Effector memory CD8-positive, alpha-beta T cell (primary cell): ENCODE results near the gene SEMA3F.
A peak's percentile ranks its signal among the peaks of the same experiment; 100 is the strongest.

Experiments used
- ATAC-seq: fragments of 150-1000 bp; cut with Tn5 transposase; replicated peaks from 2 replicates; pipeline ENCODE4 v1.10.0; 2021; ENCODE audit warnings: mild to moderate bottlenecking, moderate library complexity
- DNase-seq, 3 experiments: peaks; one replicate each; pipeline ENCODE4 v3.0.0; 2021
- H3K27ac Mint-ChIP-seq, 2 donors: one replicate each; pipeline ENCODE4 v1.8.0; 2022; ENCODE audit warnings: mild to moderate bottlenecking in 2 of 2, mixed read lengths in 2 of 2, moderate library complexity in 2 of 2
- H3K27me3 Mint-ChIP-seq, 2 donors: one replicate each; pipeline ENCODE4 v1.8.0; 2022; ENCODE audit warnings: mixed read lengths in 2 of 2
- H3K36me3 Mint-ChIP-seq: one replicate; pipeline ENCODE4 v1.8.0; 2022; ENCODE audit warnings: mild to moderate bottlenecking, moderate library complexity, mixed read lengths; ENCODE audit not compliant: insufficient read depth
- H3K4me1 Mint-ChIP-seq, 2 donors: one replicate each; pipeline ENCODE4 v1.8.0; 2022; ENCODE audit warnings: low read depth in 2 of 2, mixed read lengths in 2 of 2
- H3K4me3 Mint-ChIP-seq, 2 donors: one replicate each; pipeline ENCODE4 v1.8.0; 2022; ENCODE audit warnings: mild to moderate bottlenecking in 2 of 2, mixed read lengths in 2 of 2, moderate library complexity in 2 of 2
- H3K9me3 Mint-ChIP-seq, 2 donors: one replicate each; pipeline ENCODE4 v1.8.0; 2022; ENCODE audit warnings: mixed read lengths in 2 of 2
- total RNA-seq, 9 experiments: gene quantifications; one replicate each; lab custom pipeline; 2026; lab: John Stamatoyannopoulos, UW

Gene SEMA3F
- 0 to 0.72 (median 0.12) reads per million in 9 experiments for total RNA-seq

DNA sequence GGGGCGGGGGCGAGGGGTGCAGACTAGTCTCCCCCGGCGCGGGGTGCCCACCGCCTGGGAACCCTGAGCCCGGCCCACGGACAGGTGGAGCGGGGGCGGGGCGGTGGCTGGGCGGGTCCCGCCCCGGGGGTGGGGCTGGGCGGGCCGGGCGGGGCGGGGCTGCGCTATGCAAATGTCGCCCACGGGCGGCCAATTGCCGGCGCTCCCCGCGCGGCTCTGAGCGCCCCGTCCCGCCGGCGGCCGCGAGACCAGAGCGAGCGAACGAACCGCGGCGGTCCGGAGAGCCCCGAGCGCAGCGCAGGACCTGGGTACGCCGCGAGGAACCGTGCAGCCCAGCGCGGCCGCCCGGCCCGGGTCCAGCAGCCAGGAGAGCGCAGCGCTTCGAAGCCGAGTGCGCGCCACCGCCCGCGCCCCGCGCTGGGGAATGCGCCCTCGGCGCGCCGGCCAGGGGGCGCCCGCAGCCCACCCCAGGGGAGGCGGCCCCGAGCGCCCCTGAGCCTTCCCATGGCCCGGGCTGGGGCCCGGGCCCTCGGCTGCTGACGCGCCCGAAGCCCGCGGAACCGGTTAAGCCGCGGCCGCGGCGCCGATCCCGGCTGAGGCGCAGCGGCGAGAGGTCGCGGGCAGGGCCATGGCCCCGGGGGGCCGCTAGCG is at the start of gene SEMA3F:
Gene SEMA3F (plus strand): TSS at position 485 of the 651 bp plus-strand sequence. CDS start 4,299 bp downstream, outside the sequence.
- H3K36me3 Mint-ChIP-seq, result no peaks in the 10 kb centered on the region
- ATAC-seq, result peak; percentile 90

DNA sequence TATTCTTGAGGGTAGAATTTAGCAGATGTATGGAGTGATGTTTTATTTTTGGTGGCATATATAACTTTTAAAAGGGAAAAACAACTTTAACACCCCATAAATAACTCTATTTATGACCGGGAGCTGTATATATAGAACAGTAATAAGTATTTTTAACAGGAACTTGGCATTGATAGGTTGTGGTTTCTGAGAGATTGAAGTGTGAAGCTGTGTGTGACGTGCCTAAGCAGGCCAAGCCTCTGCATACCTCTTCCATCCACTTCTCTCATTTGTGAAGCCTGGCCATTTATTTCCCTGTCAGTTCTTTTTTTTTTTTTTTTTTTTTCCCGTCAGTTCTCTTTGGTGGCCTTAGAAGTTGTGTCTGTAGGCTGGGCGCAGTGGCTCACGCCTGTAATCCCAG is 43.4 kb upstream of the SEMA3F start:
- Mint-ChIP-seq H3K4me3 (peak overlapping the region in 1 of 2 donors; percentile 56), H3K27me3 (no peaks in the 10 kb centered on the region), H3K27ac (peak overlapping the region; percentile 39 to 92), H3K4me1 (peaks cover 3 to 13% of the 10 kb centered on the region in 2 donors), H3K36me3 (peaks cover 100% of the 10 kb centered on the region), H3K9me3 (no peaks in the 10 kb centered on the region)
- no peak for DNase-seq
- ATAC-seq, result peak; percentile 90

More for the DNA sequence above, at the start of gene SEMA3F:
- Mint-ChIP-seq H3K9me3 (no peaks in the 10 kb centered on the region), H3K27me3 (peaks cover 35 to 71% of the 10 kb centered on the region in 2 donors), H3K4me1 (peaks cover 12 to 14% of the 10 kb centered on the region in 2 donors), H3K27ac (peak within 1 kb of the TSS in 1 of 2 donors; percentile 75), H3K4me3 (peak within 1 kb of the TSS; percentile 84 to 85)
- peak; percentile 42 to 58 (median 42) for DNase-seq

DNA sequence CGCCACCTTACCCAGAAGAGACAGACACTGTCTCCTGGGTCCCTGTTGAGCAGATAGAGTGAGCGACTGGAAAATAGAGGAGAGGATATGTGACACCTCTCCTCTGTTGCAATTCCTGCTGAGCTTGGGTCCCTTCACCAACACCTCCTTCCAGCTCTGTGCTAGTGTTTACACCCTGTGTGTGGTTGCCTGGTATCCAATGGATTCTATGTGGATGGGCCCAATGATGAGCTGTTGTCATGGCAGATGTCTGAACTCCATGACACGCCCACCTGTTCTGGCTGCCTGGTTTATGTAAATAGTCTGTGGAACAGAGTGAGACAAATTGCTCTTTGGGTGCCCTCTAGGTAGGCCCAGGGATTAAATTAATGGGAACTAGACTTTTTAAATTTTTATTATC is 42.7 kb upstream of the SEMA3F start:
- Mint-ChIP-seq H3K36me3 (peaks cover 100% of the 10 kb centered on the region), H3K27me3 (no peaks in the 10 kb centered on the region), H3K4me3 (no peak overlapping the region), H3K4me1 (peaks cover 3 to 13% of the 10 kb centered on the region in 2 donors), H3K27ac (peak overlapping the region; percentile 9 to 39), H3K9me3 (no peaks in the 10 kb centered on the region)
- no peak for DNase-seq
- ATAC-seq, result peak; percentile 14

DNA sequence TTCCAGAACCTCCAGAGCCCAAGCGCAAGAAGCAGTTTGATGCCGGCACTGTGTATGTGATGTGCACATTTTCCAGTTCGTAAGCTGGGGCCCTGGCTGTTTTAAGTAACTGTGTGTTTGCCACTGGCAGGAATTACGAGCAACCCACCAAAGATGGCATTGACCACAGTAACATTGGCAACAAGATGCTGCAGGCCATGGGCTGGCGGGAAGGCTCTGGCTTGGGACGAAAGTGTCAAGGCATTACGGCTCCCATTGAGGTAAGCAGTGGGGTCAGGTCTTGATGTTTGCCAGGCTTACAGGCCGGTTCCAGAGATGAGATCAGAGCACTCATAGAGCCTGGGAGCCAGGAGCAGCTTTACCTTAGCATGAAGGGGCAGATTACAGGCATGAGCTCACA is 38.0 kb upstream of the SEMA3F start:
- DNase-seq (no peak), ATAC-seq (no peak)
- Mint-ChIP-seq H3K4me3 (no peak overlapping the region), H3K4me1 (peaks cover 0 to 3% of the 10 kb centered on the region in 2 donors), H3K27me3 (no peaks in the 10 kb centered on the region), H3K36me3 (peaks cover 90% of the 10 kb centered on the region), H3K27ac (no peak overlapping the region), H3K9me3 (no peaks in the 10 kb centered on the region)

DNA sequence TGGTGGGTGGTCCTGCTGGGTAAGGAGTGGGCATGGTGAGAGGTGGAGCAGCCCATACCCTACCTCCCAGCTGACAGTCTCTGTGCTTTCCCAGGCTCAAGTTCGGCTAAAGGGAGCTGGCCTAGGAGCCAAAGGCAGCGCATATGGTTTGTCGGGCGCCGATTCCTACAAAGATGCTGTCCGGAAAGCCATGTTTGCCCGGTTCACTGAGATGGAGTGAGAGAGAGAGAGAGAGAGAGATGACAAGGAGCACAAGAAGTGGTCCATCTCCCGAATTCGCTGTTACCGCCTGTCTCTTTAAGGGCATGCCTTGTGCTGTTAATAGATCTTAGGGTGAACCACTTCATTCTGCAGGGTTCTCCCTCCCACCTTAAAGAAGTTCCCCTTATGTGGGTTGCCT is 36.9 kb upstream of the SEMA3F start:
- peaks cover 0 to 4% of the 10 kb centered on the region in 2 donors for H3K4me1 Mint-ChIP-seq
- ATAC-seq (no peak), DNase-seq (no peak)
- H3K36me3 Mint-ChIP-seq, result peaks cover 81% of the 10 kb centered on the region
- H3K27ac Mint-ChIP-seq, result peak overlapping the region in 1 of 2 donors; percentile 69
- no peak overlapping the region for H3K4me3 Mint-ChIP-seq
- H3K9me3 Mint-ChIP-seq, result no peaks in the 10 kb centered on the region
- no peaks in the 10 kb centered on the region for H3K27me3 Mint-ChIP-seq

DNA sequence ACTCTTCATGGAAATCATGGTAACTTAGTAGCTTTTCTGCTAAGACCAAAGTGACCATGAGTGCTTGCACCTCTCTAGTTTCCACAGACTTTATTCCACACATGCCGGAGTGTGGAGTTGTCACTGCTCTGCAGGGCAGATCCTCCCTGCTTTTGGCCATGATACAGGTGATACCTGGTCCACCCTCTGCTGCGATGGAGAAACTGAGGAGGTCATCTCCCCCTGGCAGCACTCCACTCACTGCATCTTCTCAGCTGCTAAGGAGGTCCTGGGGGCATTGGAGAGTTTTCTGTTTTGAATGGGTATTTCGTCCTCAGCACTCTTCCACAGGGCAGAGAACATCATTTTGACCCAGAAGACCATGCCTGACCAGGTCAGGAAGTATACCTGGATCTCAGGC is 35.3 kb upstream of the SEMA3F start:
- ATAC-seq (no peak), DNase-seq (no peak)
- H3K27ac Mint-ChIP-seq, result no peak overlapping the region
- peaks cover 66% of the 10 kb centered on the region for H3K36me3 Mint-ChIP-seq
- no peaks in the 10 kb centered on the region for H3K9me3 Mint-ChIP-seq
- H3K4me3 Mint-ChIP-seq, result no peak overlapping the region
- peaks cover 0 to 4% of the 10 kb centered on the region in 2 donors for H3K4me1 Mint-ChIP-seq
- H3K27me3 Mint-ChIP-seq, result no peaks in the 10 kb centered on the region

DNA sequence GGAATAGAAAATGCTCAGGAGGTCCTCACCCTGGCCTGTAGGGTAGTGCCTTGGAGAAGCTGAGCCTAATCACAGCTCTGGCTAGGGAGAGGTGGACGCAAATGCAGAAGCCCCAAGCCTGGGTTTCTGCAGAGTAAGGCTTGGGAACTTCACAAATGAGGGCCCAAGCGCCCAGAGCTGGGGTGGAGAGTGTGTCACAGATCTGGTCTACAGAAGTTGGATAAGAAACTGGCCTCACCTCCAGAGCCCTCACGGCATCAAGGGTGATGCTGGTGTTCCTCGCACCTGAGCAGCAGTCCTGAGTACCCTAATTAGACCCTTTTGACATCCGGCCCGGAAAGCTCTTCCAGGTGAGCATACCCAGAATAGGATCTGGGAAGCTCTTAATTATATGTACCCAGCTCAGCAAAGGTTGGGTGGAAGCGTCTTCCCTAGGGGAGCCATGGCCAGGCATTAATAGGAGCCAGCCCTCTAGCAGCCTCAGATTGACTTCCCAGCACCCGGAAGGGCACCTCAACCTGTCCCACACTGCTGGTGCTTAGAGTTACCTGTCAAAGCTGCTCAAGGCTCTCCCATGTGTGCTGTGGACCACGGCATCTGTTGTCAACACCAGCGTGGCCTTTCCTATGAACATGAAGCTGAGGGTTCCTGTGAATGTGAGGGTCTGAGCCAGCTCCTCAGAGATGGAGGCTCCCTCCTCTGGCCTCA is 34.6 kb upstream of the SEMA3F start:
- peaks cover 61% of the 10 kb centered on the region for H3K36me3 Mint-ChIP-seq
- ATAC-seq (no peak), DNase-seq (no peak)
- H3K27me3 Mint-ChIP-seq, result no peaks in the 10 kb centered on the region
- peaks cover 0 to 3% of the 10 kb centered on the region in 2 donors for H3K4me1 Mint-ChIP-seq
- H3K27ac Mint-ChIP-seq, result peak overlapping the region in 1 of 2 donors; percentile 44
- H3K4me3 Mint-ChIP-seq, result no peak overlapping the region
- no peaks in the 10 kb centered on the region for H3K9me3 Mint-ChIP-seq

DNA sequence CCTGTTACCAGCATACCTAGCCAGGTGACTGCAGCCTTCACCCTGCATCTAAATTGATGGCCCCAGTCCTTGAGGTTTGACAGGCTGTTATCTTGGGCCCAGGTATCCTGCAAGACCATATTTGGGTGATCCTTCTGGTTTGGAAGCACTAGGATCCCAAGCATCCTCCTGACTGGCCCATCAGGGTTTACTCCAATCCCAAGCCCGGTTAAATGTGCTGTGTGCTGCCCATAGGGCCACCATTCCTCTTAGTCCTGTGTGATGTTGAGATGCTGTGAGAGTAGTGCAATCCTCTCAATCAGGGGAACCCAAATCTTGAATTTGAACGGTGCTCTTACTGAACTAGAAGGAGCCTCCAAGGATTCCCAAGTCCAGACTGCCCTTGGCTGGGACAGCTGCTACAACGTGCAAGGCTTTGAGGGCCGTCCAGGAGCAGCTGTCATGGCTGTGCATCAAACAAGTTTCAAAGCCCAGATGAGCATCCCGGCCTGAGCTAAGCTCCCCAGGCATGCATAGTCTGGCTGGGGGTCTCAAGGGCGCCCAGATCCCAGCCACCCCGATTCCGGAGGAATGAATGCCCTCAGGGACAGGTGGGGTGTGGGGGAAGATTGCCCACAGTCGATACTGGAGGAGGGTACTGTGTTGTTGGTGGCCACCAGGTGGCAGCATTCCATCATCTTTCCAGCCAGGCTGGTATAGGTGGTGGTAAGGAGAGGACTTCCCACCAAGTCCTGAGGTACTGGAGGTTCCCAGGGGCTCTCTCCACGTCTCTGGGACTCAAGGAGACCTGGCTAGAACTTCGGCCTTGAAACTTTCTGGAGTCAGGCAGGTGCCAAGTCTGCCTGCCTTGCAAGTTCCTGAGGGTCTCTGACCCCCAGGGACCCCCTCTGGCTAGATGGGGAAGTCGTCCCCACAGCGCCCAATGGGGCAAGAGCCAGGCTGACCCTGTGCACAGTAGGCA is 33.8 kb upstream of the SEMA3F start:
- no peaks in the 10 kb centered on the region for H3K9me3 Mint-ChIP-seq
- ATAC-seq (peak; percentile 92), DNase-seq (peak; percentile 60 to 65 (median 61))
- H3K36me3 Mint-ChIP-seq, result peaks cover 58% of the 10 kb centered on the region
- H3K27ac Mint-ChIP-seq, result peak overlapping the region; percentile 15 to 44
- H3K4me3 Mint-ChIP-seq, result no peak overlapping the region
- peaks cover 0 to 3% of the 10 kb centered on the region in 2 donors for H3K4me1 Mint-ChIP-seq
- H3K27me3 Mint-ChIP-seq, result no peaks in the 10 kb centered on the region

DNA sequence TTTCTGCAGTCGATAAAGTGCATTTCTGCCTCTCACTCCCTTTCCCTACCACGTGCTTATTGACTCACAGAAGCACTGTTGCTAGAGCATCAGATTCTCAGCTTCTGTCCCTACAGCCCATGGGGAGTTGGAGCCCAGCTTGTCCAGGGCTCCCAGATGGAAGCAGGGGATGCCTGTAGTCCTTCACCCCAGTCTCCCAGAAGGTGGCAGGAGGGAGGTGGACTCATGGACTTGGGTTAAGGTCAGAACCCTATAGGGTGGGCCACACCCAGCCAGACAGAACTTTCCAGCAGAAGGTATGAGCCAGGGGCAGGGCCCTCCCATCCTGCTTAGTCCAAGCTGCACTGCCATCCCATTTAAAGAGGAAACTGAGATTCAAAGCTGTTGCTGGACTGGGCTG is 33.1 kb upstream of the SEMA3F start:
- Mint-ChIP-seq H3K27me3 (no peaks in the 10 kb centered on the region), H3K4me1 (peaks cover 0 to 3% of the 10 kb centered on the region in 2 donors), H3K27ac (peak overlapping the region; percentile 35 to 62), H3K36me3 (peaks cover 55% of the 10 kb centered on the region), H3K9me3 (no peaks in the 10 kb centered on the region), H3K4me3 (peak overlapping the region in 1 of 2 donors; percentile 1)
- no peak for ATAC-seq
- DNase-seq, result no peak

DNA sequence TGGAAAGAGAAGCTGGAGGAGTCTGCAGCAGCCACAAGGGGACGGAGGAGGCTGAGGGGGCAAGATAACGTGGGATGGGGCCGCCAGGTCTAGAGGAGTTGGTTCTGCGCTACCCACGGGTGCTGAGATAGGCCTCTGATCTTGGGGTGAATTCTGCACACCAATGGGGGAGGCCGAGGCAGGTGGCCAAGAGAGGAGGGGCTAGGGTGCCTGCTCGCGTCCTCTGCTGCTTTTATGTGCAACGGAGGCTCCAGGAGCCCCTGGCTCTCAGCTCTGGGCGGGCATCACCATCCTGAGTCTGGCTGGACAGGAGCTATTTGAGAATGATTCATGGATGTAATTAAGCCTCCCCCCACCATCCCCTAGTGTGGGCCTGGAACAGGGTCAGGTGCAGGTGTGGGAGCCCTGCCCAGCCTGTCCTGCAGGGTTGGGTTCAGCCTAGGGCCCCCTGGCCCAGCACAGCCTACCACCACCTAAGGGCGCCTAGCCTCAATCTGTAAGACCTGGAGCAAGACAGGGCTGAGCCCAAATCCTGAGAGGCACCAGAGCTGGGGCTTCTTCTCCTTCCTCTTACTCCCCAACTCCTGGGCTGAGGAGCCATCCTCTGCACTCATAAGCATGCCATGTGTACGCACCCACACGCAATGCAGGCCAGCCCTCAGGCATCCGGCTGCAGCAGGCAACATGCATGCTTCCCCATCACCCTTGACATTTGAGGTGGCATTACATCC is 32.3 kb upstream of the SEMA3F start:
- peak overlapping the region in 1 of 2 donors; percentile 1 for H3K4me3 Mint-ChIP-seq
- no peaks in the 10 kb centered on the region for H3K9me3 Mint-ChIP-seq
- peaks cover 0 to 3% of the 10 kb centered on the region in 2 donors for H3K4me1 Mint-ChIP-seq
- no peak for DNase-seq
- peaks cover 52% of the 10 kb centered on the region for H3K36me3 Mint-ChIP-seq
- peak overlapping the region; percentile 35 to 62 for H3K27ac Mint-ChIP-seq
- no peaks in the 10 kb centered on the region for H3K27me3 Mint-ChIP-seq
- ATAC-seq, result no peak

DNA sequence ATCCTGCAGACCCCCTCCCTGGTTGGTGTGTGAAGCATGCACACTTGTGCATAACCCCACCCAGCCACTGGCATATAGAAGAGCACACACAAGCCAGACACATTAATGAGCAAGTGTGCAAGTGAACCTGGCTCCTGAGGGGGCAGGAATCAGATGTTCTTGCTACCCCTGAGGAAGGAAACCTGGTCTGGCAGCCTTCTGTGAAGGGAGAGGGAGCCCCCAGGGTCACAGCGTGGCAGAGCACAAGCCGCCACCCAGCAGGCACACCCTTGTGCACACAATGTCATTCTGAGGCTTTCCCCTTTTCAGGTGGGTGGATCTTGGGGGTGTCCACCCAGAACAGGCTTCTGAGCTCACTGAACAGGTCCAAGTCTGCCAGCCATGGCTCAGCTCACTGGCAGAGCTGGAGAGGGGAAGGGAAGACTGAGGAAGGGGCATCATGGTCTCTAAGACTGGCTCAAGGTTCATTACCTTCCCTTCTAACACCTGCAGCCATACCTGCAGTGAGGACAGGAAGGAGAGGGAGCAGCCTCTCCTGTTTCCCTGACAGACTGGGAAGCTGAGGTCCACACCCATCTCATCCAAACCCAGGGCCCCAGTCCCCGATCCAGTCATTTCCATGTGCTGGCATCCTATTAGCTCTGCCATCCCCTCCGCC is 31.6 kb upstream of the SEMA3F start:
- no peak overlapping the region for H3K4me3 Mint-ChIP-seq
- H3K4me1 Mint-ChIP-seq, result peaks cover 0 to 3% of the 10 kb centered on the region in 2 donors
- DNase-seq (no peak), ATAC-seq (no peak)
- H3K9me3 Mint-ChIP-seq, result no peaks in the 10 kb centered on the region
- no peaks in the 10 kb centered on the region for H3K27me3 Mint-ChIP-seq
- peak overlapping the region in 1 of 2 donors; percentile 49 for H3K27ac Mint-ChIP-seq
- H3K36me3 Mint-ChIP-seq, result peaks cover 48% of the 10 kb centered on the region

DNA sequence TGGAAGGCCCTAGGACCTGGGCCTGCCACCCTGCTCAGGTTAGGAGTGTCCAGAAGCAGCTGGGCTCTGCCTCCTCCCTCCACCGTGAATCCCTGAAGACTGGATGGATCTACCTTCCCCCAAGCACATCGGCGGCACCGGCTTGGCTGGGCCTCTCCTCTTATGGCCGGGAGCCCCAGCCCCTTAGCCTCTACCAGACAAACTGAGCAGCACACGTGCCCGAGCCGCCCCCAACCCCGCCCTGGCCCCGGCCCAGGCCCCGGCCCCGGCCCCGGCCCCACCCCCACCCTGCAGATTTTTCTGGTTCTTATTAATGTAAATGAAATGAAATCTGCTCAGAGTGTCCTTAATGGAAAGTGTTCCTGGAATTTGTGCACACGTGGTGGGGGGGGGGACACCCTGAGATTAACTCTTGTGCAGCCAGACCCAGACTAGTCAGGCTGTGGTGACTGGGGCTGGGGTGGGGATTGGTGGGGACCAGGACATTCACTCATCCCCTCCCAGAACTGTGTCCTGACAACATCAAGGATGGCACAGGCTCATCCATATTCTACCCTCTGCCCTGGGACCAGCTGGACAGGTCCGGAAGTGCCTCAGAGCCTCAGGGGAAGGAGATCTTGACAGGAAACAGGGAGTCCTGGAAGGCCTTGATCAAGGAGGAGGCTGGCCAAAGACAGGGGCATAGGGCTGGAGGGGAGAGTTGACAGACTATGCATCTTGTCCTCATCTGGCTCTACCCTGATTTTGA is 30.9 kb upstream of the SEMA3F start:
- no peaks in the 10 kb centered on the region for H3K27me3 Mint-ChIP-seq
- peak overlapping the region in 1 of 2 donors; percentile 49 for H3K27ac Mint-ChIP-seq
- no peak for DNase-seq
- H3K36me3 Mint-ChIP-seq, result peaks cover 47% of the 10 kb centered on the region
- no peak for ATAC-seq
- peaks cover 0 to 3% of the 10 kb centered on the region in 2 donors for H3K4me1 Mint-ChIP-seq
- H3K4me3 Mint-ChIP-seq, result no peak overlapping the region
- H3K9me3 Mint-ChIP-seq, result no peaks in the 10 kb centered on the region
